GM21360 (cell line): ENCODE data around the gene PDE4D.

Experiments used
- ATAC-seq: cut with Tn5 transposase; IDR thresholded peaks from one replicate; pipeline ENCODE4 v1.9.1; 2021; ENCODE audit warnings: mild to moderate bottlenecking, moderate library complexity; ENCODE audit not compliant: unreplicated experiment

Gene PDE4D

GRCh38 chr5:59241552-59241951, 652.0 kb downstream of the PDE4D start:
- ATAC-seq, result no peak

DNA sequence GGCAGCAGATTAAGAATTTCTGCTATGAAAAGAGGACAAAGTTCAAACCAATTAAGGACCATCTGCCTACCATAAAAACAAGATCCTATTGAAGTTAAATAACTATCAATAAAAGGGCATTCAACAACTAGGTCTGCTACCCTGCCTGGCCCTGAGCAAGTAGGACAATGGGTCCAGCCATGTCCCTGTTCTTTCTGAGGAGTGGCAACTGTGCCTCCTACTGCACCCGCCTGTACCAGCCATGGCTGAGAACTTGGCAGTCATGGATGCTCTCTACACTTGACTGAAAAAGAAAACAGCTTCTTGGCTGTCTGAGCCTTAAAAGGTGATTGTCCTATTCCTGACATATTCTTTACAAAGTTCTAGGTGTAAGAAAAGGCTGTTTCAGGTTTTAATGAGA, 652.4 kb downstream of the PDE4D start:
- ATAC-seq, result no peak

DNA sequence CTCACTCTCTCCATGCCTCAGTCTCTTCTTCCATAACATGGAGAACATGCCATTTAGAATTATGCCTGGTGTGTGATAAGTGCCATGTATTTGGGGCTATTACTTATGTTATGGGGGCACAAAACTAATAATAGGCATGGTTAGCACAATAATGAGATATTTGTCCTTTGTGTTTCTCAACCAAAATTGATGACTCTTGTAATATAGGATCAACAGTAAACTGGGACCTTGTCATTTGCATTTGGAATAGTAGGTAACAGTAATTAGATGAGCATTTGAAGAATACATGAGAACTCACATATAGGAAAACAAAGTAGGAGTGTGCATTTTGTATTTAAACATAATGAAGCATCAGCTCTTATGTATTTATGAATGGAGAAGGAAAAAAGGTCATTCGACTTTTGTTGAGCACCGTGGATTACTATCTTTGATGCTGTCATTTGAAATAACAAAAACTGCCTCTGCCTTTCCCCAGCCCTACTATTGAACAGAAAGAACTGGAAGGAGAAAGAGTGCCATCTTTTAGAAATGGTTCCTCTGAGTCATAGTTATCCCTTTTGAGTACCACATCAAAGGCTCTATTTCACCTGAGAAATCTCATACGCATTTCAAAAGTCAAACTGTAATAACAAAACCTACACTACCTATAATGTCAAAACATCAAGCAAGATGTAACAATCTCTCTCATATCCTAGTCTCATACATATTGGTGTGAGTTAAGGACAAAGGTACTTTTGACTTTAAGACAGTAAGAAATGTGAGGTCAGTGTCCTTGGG, 655.2 kb downstream of the PDE4D start:
- ATAC-seq, result peak; percentile 93

DNA sequence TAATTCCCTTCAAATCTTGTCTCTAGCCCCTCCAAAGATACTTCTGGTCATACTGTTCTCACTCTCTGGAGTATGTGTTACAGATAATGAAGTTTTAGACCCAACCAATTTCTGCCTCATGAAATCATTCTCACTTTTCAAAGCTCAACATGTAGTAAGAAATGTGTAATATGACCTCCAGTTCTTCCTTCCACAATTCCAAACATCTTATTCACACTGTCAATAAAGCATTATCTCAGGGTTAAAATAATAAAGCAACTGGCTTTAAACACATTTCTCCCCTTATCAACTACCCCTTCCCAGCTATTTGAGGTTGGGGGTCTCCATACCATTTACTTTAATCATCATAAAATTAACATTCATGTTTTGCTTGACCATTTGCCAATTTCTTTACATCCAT, 656.5 kb downstream of the PDE4D start:
- no peak for ATAC-seq

- no peak for ATAC-seq
Measured at GRCh38 chr5:59236448-59236847, 657.1 kb downstream of the PDE4D start.

DNA sequence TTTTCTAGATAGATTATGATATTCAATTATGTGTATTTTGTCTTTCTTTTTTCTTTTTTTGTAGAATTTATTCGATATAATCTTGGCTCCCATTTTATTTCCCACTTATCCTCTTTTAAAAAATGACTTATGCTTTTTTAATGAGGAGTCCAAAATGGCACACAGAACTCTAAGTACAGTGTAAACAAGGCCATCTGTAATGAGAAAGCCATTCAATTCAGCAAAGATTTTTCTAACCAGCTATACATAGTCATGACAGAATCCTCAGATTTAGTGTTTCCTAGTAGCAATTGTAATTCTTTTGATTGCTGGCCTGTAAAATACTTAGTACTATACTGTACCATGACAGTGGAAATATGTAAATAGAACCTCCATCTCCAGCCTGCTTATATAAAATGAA, 659.3 kb downstream of the PDE4D start:
- ATAC-seq, result no peak

- no peak for ATAC-seq
Measured at GRCh38 chr5:59231221-59231931, 662.1 kb downstream of the PDE4D start.

DNA sequence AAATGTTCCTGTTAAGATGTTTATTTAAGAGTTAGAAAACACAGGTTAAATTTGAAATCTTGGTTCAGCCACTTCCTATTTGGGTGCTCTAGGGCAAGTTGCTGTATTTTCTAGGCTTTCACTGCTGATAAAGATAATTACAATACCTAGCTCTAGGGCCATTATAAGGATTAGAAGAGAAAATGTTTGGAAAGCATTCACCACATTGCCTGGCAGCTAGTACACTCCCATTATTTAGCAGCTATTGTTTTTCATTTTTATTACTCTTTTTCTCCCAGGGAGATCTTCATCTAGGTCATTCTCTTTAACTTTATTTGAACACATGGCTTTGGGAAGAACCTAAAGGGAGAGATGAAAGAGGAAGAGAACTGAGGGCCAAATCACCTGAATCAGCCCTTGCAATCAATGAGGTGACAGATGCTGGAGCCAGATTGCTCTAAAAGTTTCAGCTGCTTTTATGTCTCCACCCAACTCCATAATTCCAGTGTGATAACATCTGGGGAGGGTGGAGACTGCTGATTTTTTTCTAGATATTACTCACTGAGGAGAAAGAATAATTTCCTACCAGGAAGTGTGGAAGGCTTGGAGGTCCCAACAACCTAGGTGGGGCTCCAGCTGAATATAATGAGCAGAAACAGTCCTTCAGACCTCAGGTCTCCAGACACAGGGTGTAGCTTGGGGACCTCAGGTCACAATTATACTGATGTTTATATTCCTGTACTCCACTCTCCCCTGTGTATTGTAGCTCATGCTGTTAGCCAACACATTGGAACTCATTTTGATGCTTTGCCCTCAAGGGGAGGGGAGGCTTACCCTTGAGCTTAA, 670.6 kb downstream of the PDE4D start:
- no peak for ATAC-seq

DNA sequence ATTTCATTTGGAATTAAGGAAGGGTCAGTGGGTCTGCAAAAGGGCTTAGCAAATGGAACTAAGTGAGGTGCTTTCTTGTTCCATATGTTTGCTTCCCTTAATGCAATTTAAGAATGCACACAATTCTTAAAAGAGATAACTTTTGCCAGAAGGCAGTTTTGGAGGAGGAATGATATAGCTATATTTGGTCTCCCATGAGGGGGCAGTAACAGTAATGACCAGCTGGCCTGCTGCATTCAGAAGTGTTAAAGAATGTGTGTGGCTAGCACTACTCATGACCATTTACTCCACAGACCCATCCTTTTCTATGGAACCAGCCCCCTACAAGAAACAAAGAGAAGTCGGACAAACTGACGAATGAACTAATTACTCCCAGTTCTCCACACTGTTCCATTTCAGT, 671.8 kb downstream of the PDE4D start:
- no peak for ATAC-seq

GRCh38 chr5:59218424-59219045, 675.0 kb downstream of the PDE4D start:
- no peak for ATAC-seq

DNA sequence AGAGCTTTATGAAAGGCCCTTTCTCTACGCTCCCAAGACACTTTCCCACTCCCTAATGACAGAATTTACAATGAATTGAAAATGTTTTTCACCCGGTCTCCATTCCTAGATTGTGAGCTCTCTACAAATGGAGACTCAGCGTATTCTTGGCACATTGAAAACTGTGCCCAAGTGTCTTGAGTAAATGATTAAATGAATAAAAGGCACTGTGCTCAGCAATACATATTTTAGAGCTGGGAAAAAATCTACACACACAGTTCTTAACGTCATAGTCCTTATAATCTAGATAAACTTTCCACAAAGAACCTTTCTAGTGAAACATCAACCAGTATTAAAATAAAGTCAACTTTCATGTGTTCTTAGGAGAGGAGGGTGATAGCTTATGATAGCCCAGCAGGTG, 676.7 kb downstream of the PDE4D start:
- no peak for ATAC-seq

DNA sequence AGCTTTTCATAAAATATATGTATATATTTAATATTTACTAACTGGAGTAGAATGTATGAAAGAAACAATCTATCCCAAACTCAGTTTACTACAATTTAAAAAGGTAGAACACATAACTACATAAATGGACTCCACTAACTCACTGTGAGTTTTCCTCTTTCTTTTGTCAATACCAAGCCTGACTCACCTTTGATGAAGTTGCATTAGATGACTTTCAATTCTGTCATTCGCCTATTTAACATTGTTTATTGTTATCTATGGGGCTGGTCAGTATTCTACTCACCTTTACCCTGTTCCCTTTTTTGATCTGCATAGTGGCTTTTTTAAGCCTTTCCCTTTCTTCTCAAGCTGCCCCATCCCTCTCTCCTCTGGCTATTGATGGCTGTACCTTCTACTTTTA, 680.9 kb downstream of the PDE4D start:
- no peak for ATAC-seq

DNA sequence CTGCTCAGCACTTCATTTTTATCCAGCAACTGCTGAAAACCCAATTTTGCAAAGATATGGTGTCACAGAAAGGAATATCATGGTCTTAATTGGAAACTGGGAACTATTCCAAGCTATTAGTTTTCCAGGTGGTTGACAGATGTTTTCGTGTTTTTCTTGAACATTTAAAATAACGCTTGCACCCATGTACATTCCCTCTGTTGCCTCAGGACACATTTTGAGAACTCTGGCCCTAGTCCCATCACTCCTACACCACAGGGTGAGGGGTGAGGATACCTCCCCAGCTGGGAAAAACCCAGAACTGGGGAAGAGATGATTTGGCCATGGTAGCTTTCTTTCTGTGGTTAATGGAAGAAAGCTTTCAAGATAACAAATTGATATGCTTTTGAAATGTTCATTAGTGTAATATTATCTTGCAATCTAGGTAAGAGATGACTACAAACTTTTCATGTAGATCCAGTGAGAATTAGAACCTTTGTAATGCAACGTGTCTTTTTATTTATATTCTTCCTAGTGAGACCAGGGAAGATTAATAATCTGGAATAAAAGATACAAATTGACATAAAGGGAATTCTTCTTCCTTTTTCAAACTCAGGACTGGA, 683.7 kb downstream of the PDE4D start:
- no peak for ATAC-seq

- no peak for ATAC-seq
Measured at GRCh38 chr5:59208474-59208873, 685.1 kb downstream of the PDE4D start.

DNA sequence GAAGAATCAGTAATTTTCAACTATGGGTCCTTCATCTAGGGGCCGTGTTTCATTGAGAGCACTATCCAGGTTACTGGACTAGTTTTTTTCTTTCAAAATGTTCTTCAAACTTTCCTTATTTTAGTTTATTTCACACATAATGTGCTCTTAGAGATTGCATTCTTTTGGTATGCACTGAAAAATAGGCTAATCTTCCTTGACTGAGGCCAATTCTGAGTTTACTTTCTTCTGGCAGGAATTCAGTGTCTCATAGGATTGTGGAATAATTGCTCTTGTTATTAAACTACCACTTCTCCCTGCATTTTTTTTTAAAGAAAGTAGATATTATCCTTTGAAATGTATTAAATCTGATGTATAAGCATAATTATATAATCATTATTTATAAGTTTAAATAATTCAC, 686.1 kb downstream of the PDE4D start:
- no peak for ATAC-seq

DNA sequence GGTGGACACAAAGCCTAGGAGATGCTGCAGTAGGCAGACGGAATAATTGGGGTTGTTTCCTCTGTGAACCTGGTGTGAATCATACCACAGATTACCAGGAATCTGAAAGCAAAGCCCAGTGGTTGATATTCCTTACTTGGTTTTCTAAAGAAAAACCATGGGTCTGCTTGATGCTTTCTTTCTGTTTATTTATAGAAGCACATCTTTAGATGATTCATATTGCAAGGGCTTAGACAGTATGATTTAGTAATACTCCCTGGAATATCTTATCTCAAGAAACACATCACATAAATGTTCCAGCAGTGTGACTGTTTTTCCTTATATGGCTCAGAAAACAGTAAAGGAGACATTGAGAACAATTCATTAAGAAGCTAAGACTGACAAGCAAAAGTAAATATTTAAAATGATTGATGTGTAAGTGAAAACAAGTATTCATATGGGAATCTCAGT, 687.4 kb downstream of the PDE4D start:
- ATAC-seq, result no peak

- ATAC-seq, result no peak
Measured at GRCh38 chr5:59204114-59204897, 689.2 kb downstream of the PDE4D start.

DNA sequence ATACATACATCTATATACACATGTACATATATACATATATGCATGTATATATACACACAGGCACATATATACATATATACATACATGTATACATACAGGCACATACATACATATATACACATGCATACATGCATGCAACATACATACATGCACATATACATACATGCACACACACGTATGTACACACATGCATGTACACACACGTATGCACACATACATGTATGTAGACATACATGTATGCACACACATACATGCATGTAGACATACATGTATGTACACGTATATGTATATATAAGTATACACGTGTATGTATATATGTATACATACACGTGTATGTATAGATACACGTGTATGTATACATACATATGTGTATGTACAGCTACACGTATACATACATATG, 693.7 kb downstream of the PDE4D start:
- ATAC-seq, result no peak

- no peak for ATAC-seq
Measured at GRCh38 chr5:59198832-59199231, 694.7 kb downstream of the PDE4D start.

DNA sequence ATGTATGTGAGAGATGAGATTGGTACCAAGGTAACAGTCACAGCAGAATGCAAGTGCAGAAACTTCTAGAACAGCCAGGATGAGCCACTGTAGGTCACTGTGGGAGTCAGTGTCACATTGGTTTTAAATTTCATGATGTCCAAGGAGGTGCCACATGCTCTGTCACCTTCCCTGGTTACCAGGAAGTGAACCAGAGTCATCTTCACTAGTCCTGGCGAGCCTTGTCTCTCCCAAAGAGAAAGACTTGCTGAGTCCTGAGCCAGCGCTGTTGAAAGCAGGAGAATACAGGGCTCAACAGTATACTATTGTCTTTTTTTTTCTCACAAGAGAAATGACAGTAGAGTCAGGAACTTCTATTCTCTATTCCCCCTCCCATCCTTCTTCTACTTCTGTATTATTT, 695.2 kb downstream of the PDE4D start:
- no peak for ATAC-seq
